ENCODE results near the gene PHACTR1.
A peak's percentile ranks its signal among the peaks of the same experiment; 100 is the strongest.

The PHACTR1 gene

DNA sequence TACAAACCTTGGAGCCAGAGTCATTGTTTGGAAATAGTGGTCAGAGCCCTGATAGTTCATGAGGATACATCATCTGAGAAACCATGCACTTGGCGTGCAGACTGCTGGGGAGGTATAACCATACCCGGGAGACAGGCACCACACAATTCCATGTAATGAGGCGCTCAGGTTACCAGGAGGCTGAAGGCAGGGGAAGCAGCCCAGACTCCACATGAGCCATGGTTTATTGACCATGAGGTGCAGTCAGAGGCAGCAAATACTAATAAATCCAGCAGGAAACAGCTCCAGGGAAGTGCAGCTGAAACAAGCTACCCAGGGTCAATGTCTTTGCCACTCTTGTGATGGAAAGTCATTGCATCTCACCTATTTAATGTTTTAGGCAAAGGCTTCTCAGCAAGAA is 455.7 kb downstream of the PHACTR1 start:
- DNase-seq: no peak

DNA sequence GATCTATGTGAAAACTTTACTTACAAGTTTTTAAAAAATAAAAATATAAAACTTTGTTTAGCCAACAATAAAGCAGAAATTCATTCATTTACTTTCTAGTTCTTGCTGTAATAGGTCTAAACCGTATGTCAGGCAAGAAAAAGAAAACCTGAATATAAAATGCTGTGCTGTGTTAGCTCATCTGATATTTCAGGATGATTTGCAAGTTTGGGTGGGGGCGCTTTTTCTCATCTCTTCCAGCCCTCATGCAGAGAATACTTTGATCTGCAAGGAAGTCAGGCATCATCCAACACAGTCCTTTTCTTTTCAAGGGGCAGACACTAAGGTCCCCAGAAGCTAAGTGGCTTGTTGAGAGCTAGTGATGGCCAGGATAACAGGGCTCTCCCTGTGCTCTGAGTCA is 458.5 kb downstream of the PHACTR1 start:
- no peak for DNase-seq

- peak; percentile 28 for DNase-seq
Measured at GRCh38 chr6:13175759-13176158, 459.2 kb downstream of the PHACTR1 start.

DNA sequence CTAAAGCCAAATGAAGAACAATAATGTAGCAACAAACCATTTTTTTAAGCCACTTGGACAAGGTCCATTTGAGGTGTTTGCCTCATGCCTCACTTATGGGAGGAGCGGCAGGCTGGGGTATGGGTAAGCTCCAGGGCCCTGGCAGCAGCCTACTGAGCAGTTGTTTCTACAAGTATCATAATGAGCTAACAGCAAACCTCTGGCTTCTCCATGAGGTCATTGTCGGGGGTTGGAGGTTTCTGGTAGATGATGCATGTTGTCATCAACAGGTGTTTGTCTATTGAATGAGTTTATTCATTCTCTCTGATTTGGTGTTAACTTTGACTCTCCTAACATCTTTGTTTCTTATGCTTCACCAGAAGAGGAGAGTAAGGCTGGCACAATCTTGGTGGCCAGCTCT is 461.1 kb downstream of the PHACTR1 start:
- DNase-seq: peak; percentile 19

DNA sequence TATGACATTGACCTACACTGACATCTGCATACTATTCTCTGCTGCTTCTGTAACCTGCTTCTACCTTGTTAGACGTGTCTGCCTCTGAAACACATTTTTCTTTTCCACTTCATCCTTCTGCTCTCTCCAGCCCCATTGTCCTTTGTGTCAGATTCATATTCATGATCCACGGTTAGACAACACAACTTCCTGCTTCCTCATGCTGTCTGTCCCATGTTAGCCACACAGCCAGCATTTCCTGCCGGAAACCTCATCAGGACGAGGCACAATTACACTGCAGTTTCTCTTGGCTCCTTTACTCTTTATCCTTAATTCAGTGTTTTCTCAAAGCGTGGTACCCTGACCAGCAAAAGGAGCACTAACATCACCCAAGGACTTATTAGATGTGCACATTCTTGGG is 461.5 kb downstream of the PHACTR1 start:
- DNase-seq: peak; percentile 66

DNA sequence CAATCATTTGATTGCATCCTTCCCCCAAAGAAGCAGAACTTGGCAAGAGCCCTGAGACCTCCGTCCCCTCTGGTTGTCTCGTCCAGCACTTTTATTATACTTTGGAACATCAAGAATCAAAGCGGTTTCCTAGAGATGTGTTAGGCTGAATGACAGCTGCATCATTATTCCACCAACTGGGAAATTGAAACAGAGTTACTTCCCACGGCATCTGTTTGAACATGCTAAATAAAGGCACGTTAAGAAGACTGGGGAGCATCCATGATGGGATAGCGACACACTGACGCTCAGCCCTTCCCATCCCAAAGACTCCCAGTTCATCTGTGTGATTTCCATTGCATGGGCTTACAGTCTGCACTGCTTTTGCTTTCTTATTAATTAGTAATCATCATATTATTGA is 464.0 kb downstream of the PHACTR1 start:
- no peak for DNase-seq

DNA sequence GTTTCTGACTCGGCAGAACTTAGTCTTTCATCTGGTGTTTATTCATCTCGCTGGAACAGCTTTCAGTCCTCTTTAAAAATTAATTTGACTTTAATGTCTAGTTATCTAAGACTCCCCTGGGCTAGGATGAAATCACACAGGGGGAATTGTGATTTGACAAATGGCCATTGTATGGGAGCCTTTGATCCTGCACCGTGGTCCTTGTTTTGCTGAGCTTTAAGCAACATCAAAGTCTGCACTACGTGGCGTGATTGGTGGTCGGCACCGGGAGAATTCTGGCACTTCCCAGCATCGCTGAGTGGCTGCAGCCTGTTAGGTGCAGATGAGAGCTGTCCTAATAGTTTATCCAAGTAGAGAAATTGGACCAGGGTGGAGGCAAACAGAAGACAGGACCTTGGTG is 464.8 kb downstream of the PHACTR1 start:
- DNase-seq: no peak

DNA sequence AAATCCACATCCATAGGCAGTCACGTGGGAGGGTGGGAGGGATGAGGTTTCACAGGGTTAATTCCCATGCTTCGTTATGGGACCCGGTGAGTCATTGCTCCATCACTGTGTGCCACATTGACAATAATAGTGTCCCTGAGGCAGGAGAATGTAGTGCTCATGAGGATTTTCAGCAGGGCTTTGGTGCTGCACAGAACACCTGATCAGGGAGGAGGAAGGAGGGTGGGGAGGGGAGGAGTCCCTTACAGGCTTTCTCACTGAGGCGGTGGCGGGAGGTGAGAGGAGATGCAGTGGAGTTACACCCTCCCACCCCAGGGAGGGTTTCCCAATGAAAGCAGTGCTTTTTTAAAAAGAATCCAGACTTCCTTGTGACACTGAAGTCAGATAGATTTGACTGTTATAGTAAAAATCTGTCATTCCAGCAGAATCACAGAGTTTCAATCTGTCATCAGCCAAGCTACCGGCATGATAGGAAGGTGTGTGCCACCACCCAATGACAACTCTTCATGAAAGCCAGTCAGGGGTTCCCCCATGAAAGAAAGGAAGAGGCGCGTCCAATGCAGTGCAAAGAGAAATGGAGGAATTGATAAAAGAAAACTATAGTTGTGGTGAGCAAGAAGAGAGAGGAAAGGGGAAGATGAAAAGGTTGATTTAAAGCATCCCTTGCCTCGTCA is 467.0 kb downstream of the PHACTR1 start:
- no peak for DNase-seq

GRCh38 chr6:13184089-13184468 is 467.5 kb downstream of the PHACTR1 start:
- DNase-seq: no peak

DNA sequence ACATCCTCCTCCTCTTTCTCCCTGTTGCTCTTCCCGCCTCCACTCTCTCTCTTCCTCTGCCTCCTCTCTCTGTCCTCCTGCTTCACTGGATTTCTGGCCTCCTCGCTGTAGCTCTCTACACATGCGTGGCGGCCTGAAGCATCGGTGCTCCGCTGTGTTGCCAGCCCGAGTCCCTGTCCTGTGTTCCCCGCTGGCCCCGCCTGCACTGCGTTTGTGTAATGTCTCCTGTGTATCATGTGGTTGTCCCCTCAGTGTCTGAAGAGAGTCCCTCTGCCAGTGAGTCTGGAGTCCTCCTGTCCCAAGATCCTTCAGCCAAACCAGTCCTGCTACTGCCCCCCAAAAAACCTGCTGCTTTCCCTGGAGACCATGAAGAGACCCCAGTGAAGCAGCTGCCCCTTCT is 468.0 kb downstream of the PHACTR1 start:
- DNase-seq: no peak

DNA sequence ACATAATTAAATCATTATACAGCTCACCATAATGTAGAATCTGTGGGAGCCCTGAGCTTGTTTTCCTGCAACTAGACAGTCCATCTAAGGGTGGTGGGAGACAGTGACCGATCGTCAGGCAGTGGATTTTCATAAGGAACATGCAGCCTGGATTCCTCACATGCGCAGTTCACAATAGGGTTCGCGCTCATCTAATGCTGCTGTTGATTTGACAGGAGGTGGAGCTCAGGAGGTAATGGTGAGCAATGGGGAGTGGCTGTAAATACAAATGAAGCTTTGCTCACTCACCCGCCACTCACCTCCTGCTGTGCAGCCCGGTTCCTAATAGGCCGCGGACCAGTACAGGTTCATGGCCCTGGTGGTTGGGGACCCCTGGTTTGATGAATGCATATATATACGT is 470.3 kb downstream of the PHACTR1 start:
- DNase-seq: no peak

- DNase-seq: no peak
Measured at GRCh38 chr6:13187692-13188091, 471.1 kb downstream of the PHACTR1 start.

DNA sequence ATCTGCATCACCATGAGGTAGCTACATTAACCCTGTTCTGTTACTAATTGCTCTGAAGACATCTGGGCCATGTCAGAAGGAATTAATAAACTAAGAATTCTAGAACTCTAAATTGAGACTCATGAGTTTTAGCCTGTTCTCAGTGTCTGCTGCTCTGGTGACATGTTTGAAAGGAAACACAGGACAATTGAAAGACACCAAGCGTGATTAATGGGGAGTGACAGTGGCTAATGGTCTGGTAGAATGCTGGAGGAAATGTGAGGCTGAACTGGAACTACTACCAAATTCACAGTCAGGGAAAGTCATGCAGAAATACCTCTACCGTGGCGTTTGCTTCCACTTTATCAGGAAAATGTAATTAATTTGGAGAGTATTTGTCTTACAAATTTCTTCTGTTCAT is 471.7 kb downstream of the PHACTR1 start:
- DNase-seq: no peak

DNA sequence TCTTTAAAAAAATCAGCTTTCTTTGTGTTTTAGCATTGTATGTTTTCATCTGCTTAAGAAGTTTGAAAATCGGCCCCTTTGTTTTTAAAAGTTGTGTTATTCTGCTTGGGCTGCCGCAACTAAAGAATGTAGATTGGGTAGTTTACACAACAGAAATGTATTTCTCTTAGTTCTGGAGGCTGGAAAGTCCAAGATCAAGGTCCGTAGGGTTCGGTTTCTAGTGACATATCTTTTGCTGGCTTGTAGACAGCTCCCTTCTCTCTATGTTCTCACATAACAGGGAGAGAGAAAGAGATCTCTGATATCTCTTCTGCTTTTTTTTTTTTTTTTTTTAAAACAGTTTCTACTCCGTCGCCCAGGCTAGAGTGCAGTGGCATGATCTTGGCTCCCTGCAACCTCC is 473.1 kb downstream of the PHACTR1 start:
- no peak for DNase-seq

DNA sequence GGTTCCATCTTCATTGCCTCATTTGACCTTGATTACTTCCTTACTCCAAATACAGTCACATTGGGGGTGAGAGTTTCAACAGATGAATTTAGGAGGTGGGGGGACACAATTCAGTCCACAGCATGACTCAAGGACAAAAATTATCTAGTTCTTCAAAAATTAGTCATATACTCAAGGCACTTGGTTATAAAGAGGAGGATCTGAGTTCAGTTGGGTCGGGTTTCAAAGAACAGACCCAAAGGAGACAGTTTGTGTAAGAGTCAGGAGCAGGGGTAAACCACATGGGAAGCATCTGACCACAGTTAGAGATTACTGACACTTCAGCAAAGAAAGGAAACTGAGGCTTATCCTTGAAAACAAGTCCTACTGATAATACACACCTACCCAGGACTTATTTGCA is 473.8 kb downstream of the PHACTR1 start:
- no peak for DNase-seq

- DNase-seq: no peak
Measured at GRCh38 chr6:13191461-13191860, 474.9 kb downstream of the PHACTR1 start.

- DNase-seq: peak; percentile 86
Measured at GRCh38 chr6:13194852-13195251, 478.3 kb downstream of the PHACTR1 start.

GRCh38 chr6:13195803-13196202 is 479.2 kb downstream of the PHACTR1 start:
- DNase-seq: no peak

DNA sequence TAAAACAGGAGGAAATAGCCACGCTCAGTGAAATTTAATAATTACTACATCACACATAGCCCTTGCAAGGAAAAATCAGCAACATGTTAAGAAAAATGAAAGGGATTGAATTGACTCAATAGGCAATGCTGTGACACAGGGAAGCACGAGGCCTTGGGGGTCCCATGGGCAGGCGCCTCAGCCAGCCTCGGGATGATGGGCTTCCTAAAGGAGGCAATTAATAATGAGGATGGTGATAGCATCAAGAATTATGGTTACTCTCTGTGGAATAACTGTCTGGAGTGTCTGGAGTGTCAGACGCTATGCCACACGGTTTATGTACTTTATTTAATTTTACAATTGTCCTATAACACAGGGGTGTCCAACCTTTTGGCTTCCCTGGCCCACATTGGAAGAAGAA is 481.6 kb downstream of the PHACTR1 start:
- no peak for DNase-seq

DNA sequence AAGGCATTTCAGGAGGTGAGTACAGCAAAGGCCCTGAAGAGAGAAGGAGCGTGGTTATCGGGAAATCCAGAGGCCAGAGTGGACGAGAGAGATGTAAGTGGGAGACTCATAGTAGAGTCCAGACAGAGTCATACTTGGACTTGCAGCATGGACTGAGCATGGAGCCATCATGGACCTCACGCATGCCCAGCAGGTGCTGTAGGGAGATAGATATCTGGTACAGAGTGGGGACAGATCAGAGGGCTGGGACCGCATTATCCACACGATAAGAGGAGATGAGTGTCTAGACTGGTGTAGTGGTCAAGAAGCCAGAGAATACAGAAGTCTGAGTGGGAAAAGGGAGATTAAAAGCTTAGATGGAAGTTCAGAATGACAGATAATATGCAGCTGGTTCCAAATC is 484.8 kb downstream of the PHACTR1 start:
- DNase-seq: no peak

- no peak for DNase-seq
Measured at GRCh38 chr6:13203145-13203544, 486.6 kb downstream of the PHACTR1 start.

DNA sequence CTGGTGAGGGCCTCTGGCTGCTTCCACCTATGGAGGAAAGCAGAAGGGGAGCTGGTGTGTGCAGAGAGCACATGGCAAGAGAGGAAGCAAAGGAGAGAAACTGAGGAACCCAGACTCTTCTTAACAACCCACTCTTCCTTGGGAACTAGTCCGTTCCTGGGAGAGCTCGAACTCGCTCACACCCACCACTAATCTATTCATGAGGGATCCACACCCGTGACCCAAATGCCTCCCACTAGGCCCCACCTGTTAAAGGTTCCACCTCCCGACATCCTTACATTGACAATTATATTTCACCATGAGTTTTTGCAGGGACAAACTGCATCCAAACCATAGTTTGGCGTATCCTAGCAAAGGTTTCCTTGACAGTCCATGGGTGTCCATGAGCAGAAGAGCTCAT is 488.5 kb downstream of the PHACTR1 start:
- DNase-seq: no peak

- DNase-seq: no peak
Measured at GRCh38 chr6:13212096-13212495, 495.5 kb downstream of the PHACTR1 start.

- no peak for DNase-seq
Measured at GRCh38 chr6:13212538-13212937, 496.0 kb downstream of the PHACTR1 start.

- DNase-seq: no peak
Measured at GRCh38 chr6:13215390-13215789, 498.8 kb downstream of the PHACTR1 start.
